HCT116 (cell line): ENCODE measurements around the gene SLC30A10. TPM values are rescaled to one million over a fixed set of nuclear protein-coding genes. Genes with fewer than 3 reads are reported as not detected.

Experiments used
- ATAC-seq: fragments of 200-7000 bp; cut with Tn5 transposase; 2 replicates; pipeline ENCODE4 v1.9.1; 2020; ENCODE audit warnings: mild to moderate bottlenecking, moderate library complexity
- BruUV-seq: library from RNA; stranded (reverse); fragments of 400-500 nt; replicated peaks from 2 replicates; lab custom pipeline; 2021; lab: Mats Ljungman, UMichigan
- CTCF ChIA-PET: fragments of 300-600 bp; sonication (Branson Sonifier 250); formaldehyde crosslinking; loops from one replicate; lab custom pipeline; 2021; ENCODE audit warnings: antibody characterized with exemption; lab: Charles Lee
- POLR2A ChIA-PET: fragments of 300-600, 350-600 bp; sonication (Branson Sonifier 250); formaldehyde crosslinking; loops from one replicate; lab custom pipeline; 2021; ENCODE audit warnings: antibody characterized with exemption; lab: Charles Lee
- RAD21 ChIA-PET, 2 experiments: fragments of 300-600 bp; sonication (Branson Sonifier 250); formaldehyde crosslinking; loops; one replicate each; lab custom pipeline; 2023; ENCODE audit warnings: low total read pairs in 2 of 2; ENCODE audit not compliant: uncharacterized antibody in 2 of 2, unreplicated experiment in 2 of 2, low non-redundant PET in 1 of 2; lab: Charles Lee
- DNase-seq: peaks from one replicate; pipeline ENCODE4 v3.0.0-alpha.2; 2010; ENCODE audit warnings: low read depth, low spot score
- H2AFZ ChIP-seq: fragments of 200-600 bp; shearing (Covaris generic), sonication (generic); 2 replicates; pipeline ENCODE4 v1.6.1; 2017; ENCODE audit warnings: low read depth, mixed run types, mixed read lengths, antibody characterized with exemption, low read length; ENCODE audit not compliant: poor library complexity, severe bottlenecking
- H3K27ac ChIP-seq: 2 replicates; pipeline ENCODE4 v1.5.1; 2012; ENCODE audit warnings: low read depth, low read length
- H3K27me3 ChIP-seq: fragments of 200-600 bp; sonication (generic); 2 replicates; pipeline ENCODE4 v1.6.1; 2016; ENCODE audit warnings: mixed run types, low read length, mixed read lengths; ENCODE audit not compliant: insufficient read depth
- H3K36me3 ChIP-seq, 2 experiments: fragments of 200-500 bp in 1 of 2; fragments of 200-600 bp in 1 of 2; sonication (Bioruptor generic) in 1 of 2; sonication (generic) in 1 of 2; 2 replicates each; pipeline versions ENCODE4 v1.5.1 to v1.6.1; 2014 to 2016; ENCODE audit warnings: low read length in 2 of 2, inconsistent platforms in 1 of 2, mixed read lengths in 1 of 2, mixed run types in 1 of 2; ENCODE audit not compliant: insufficient read depth in 2 of 2, control insufficient read depth in 1 of 2
- H3K4me1 ChIP-seq, 2 experiments: fragments of 200-600 bp in 1 of 2; sonication (generic) in 1 of 2; 2 replicates each; pipeline versions ENCODE4 v1.5.1 to v1.6.1; 2012 to 2017; ENCODE audit warnings: low read length in 2 of 2, inconsistent platforms in 1 of 2, mild to moderate bottlenecking in 1 of 2, mixed read lengths in 1 of 2, mixed run types in 1 of 2, moderate library complexity in 1 of 2; ENCODE audit not compliant: insufficient read depth in 2 of 2, control insufficient read depth in 1 of 2
- H3K4me2 ChIP-seq: fragments of 200-600 bp; sonication (generic); 2 replicates; pipeline ENCODE4 v1.6.1; 2017; ENCODE audit warnings: mixed run types, low read length, mixed read lengths
- H3K4me3 ChIP-seq, 2 experiments: fragments of 200-600 bp in 1 of 2; sonication (generic) in 1 of 2; replicated peaks in 1 of 2; 2 replicates each; pipeline ENCODE4 v1.5.1; 2011 to 2016; ENCODE audit warnings: low read length in 2 of 2, control low read depth in 1 of 2, low read depth in 1 of 2, mild to moderate bottlenecking in 1 of 2, mixed read lengths in 1 of 2, mixed run types in 1 of 2
- H3K79me2 ChIP-seq: fragments of 200-600 bp; sonication (generic); 2 replicates; pipeline ENCODE4 v1.6.1; 2017; ENCODE audit warnings: mild to moderate bottlenecking, mixed run types, low read length, moderate library complexity, mixed read lengths; ENCODE audit not compliant: insufficient read depth
- H3K9ac ChIP-seq: fragments of 200-600 bp; sonication (generic); 2 replicates; pipeline ENCODE4 v1.6.1; 2016; ENCODE audit warnings: low read length, mixed read lengths
- H3K9me2 ChIP-seq: fragments of 200-600 bp; sonication (generic), shearing (Covaris generic); 2 replicates; pipeline ENCODE4 v1.6.1; 2017; ENCODE audit warnings: mixed run types, mild to moderate bottlenecking, moderate library complexity; ENCODE audit not compliant: insufficient read depth
- H3K9me3 ChIP-seq, 2 experiments: fragments of 200-500 bp in 1 of 2; fragments of 200-600 bp in 1 of 2; sonication (Bioruptor generic) in 1 of 2; sonication (generic) in 1 of 2; 2 replicates each; pipeline ENCODE4 v1.6.1; 2014 to 2017; ENCODE audit warnings: low read length in 2 of 2, mixed read lengths in 2 of 2, inconsistent platforms in 1 of 2, low read depth in 1 of 2, mild to moderate bottlenecking in 1 of 2, mixed run types in 1 of 2, moderate library complexity in 1 of 2; ENCODE audit not compliant: control insufficient read depth in 1 of 2, insufficient read depth in 1 of 2
- H4K20me1 ChIP-seq: fragments of 200-600 bp; sonication (generic), shearing (Covaris generic); 2 replicates; pipeline ENCODE4 v1.6.1; 2017; ENCODE audit warnings: mixed run types, mild to moderate bottlenecking, moderate library complexity; ENCODE audit not compliant: insufficient read depth
- CEBPB ChIP-seq: IDR thresholded peaks from 2 replicates; pipeline ENCODE4 v1.6.1; 2012; ENCODE audit warnings: low read depth
- CTCF ChIP-seq, 3 experiments: fragments of 200-600 bp in 1 of 3; sonication (generic) in 1 of 3; IDR thresholded peaks in 2 of 3; conservative IDR thresholded peaks in 1 of 3; 2 replicates each; pipeline ENCODE4 v1.5.1; 2012 to 2017; ENCODE audit warnings: low read depth in 2 of 3, low read length in 2 of 3, antibody characterized with exemption in 1 of 3, borderline replicate concordance in 1 of 3, control low read depth in 1 of 3, mild to moderate bottlenecking in 1 of 3, mixed read lengths in 1 of 3, mixed run types in 1 of 3, moderate library complexity in 1 of 3; ENCODE audit not compliant: insufficient read depth in 1 of 3
- POLR2A ChIP-seq: IDR thresholded peaks from 2 replicates; pipeline ENCODE4 v1.7.0; 2011; ENCODE audit warnings: borderline replicate concordance; ENCODE audit not compliant: insufficient read depth, insufficient read length; ENCODE audit errors: extremely low read depth
- POLR2AphosphoS5 ChIP-seq: IDR thresholded peaks from 2 replicates; pipeline ENCODE4 v1.6.1; 2011; ENCODE audit warnings: mild to moderate bottlenecking, low read depth, low read length, moderate library complexity
- SIN3A ChIP-seq: IDR thresholded peaks from 2 replicates; pipeline ENCODE4 v1.6.1; 2012; ENCODE audit warnings: low read depth
- SP1 ChIP-seq: IDR thresholded peaks from 2 replicates; pipeline ENCODE4 v1.6.1; 2012; ENCODE audit warnings: low read depth
- SRF ChIP-seq: IDR thresholded peaks from 2 replicates; pipeline ENCODE4 v1.6.1; 2012; ENCODE audit warnings: low read depth
- YY1 ChIP-seq: IDR thresholded peaks from 2 replicates; pipeline ENCODE4 v1.6.1; 2011; ENCODE audit warnings: low read length, low read depth, moderate library complexity, mild to moderate bottlenecking; ENCODE audit not compliant: insufficient replicate concordance; ENCODE audit errors: extremely low read depth
- intact Hi-C: fragments of 100-400 bp; cut with micrococcal nuclease; formaldehyde crosslinking; loops from 2 replicates; pipeline ENCODE4 v1.10.0; 2022
- total RNA-seq: library from RNA; stranded (reverse); gene quantifications from one replicate; pipeline ENCODE4 v1.2.1, GENCODE V29; 2021; ENCODE audit not compliant: unreplicated experiment

Gene SLC30A10
- total RNA-seq, 1 experiment from 2014 or later: 0.15 TPM

- H3K4me3 ChIP-seq: no peak overlapping the region
- POLR2A ChIA-PET: no interaction called here
- H3K79me2 ChIP-seq: no peaks in the 10 kb centered on the region
- no peaks in the 10 kb centered on the region for H3K9me2 ChIP-seq
- CTCF ChIA-PET: no interaction called here
- intact Hi-C loops: no loop called here
- RAD21 ChIA-PET: no interaction called here
- DNase-seq: no peak
- no peak for TF ChIP-seq SIN3A
- no peak for TF ChIP-seq POLR2A
- TF ChIP-seq POLR2AphosphoS5: no peak
- TF ChIP-seq SRF: no peak
- no peak for TF ChIP-seq SP1
- TF ChIP-seq YY1: no peak
- no peak for TF ChIP-seq CTCF (IDR thresholded peaks at IDR 0.05 in 2 of 3, conservative IDR thresholded peaks at IDR 0.05 in 1 of 3; ENCODE audit: borderline replicate concordance in 1 of 3, insufficient read depth in 1 of 3, low read depth in 2 of 3, low read length in 2 of 3)
- no peak for TF ChIP-seq CEBPB
- no TSS peak for BruUV-seq
- H3K9ac ChIP-seq: no peak overlapping the region
- H2AFZ ChIP-seq: no peak overlapping the region
- H3K9me3 ChIP-seq: no peaks in the 10 kb centered on the region
- no peaks in the 10 kb centered on the region for H3K27me3 ChIP-seq
- H4K20me1 ChIP-seq: no peaks in the 10 kb centered on the region
- no peaks in the 10 kb centered on the region for H3K4me1 ChIP-seq
- H3K27ac ChIP-seq: no peak overlapping the region
- ATAC-seq: no peak
- H3K36me3 ChIP-seq: no peaks in the 10 kb centered on the region
- no peak overlapping the region for H3K4me2 ChIP-seq
Observed at GRCh38 chr1:219958875-219959417, 30.6 kb upstream of the SLC30A10 start.
